CD4-positive, alpha-beta T cell (primary cell): ENCODE results near the gene GRM5. TPM values are rescaled to one million over a fixed set of nuclear protein-coding genes. Genes with fewer than 3 reads are reported as not detected.

Experiments used
- ATAC-seq: fragments of 200-7000 bp; cut with Tn5 transposase; one replicate; pipeline ENCODE4 v1.10.0; 2022; ENCODE audit warnings: mild to moderate bottlenecking; ENCODE audit not compliant: poor library complexity
- CTCF ChIA-PET: fragments of 350-600 bp; sonication (Branson Sonifier 250); formaldehyde crosslinking; loops from one replicate; lab custom pipeline; 2021; ENCODE audit warnings: antibody characterized with exemption, inconsistent platforms; lab: Charles Lee
- POLR2A ChIA-PET: fragments of 350-600 bp; sonication (Branson Sonifier 250); formaldehyde crosslinking; loops from one replicate; lab custom pipeline; 2021; ENCODE audit warnings: antibody characterized with exemption, inconsistent platforms; lab: Charles Lee
- DNase-seq, 14 experiments: peaks; one replicate each; pipeline ENCODE4 v3.0.0-alpha.2; 2013 to 2020; ENCODE audit warnings: mixed read lengths in 2 of 14
- H3K27ac ChIP-seq, 2 donors: one replicate each; pipeline versions ENCODE4 v1.5.1 to v1.7.0; 2013; ENCODE audit warnings: low read length in 2 of 2, low read depth in 1 of 2, mild to moderate bottlenecking in 1 of 2
- H3K27me3 ChIP-seq, 2 experiments: 1 replicate in 1 of 2; 2 replicates in 1 of 2; pipeline versions ENCODE4 v1.6.1 to v1.7.0; 2013; ENCODE audit warnings: low read length in 2 of 2, control low read depth in 1 of 2, mild to moderate bottlenecking in 1 of 2, moderate library complexity in 1 of 2; ENCODE audit not compliant: insufficient read depth in 2 of 2, control insufficient read depth in 1 of 2
- H3K36me3 ChIP-seq: one replicate; pipeline ENCODE4 v1.6.1; 2013; ENCODE audit warnings: low read length, control low read depth; ENCODE audit not compliant: insufficient read depth
- H3K4me1 ChIP-seq: one replicate; pipeline ENCODE4 v1.6.1; 2013; ENCODE audit warnings: low read length, control low read depth; ENCODE audit not compliant: insufficient read depth
- H3K4me3 ChIP-seq: one replicate; pipeline ENCODE4 v1.5.1; 2013; ENCODE audit warnings: mild to moderate bottlenecking, low read length, moderate library complexity
- H3K9me3 ChIP-seq, 2 experiments: 1 replicate in 1 of 2; 2 replicates in 1 of 2; pipeline versions ENCODE4 v1.6.1 to v1.7.0; 2013; ENCODE audit warnings: low read length in 2 of 2, mild to moderate bottlenecking in 2 of 2, control low read depth in 1 of 2, moderate library complexity in 1 of 2; ENCODE audit not compliant: control insufficient read depth in 1 of 2, insufficient read depth in 1 of 2
- H3K27ac Mint-ChIP-seq: one replicate; pipeline ENCODE4 v1.8.0; 2020; ENCODE audit warnings: mixed read lengths
- H3K27me3 Mint-ChIP-seq: one replicate; pipeline ENCODE4 v1.8.0; 2021; ENCODE audit warnings: mixed read lengths
- H3K36me3 Mint-ChIP-seq: one replicate; pipeline ENCODE4 v1.8.0; 2021; ENCODE audit warnings: low read depth, mixed read lengths
- H3K4me1 Mint-ChIP-seq: one replicate; pipeline ENCODE4 v1.8.0; 2021; ENCODE audit warnings: low read depth, mixed read lengths
- H3K4me3 Mint-ChIP-seq: one replicate; pipeline ENCODE4 v1.8.0; 2020; ENCODE audit warnings: mild to moderate bottlenecking, mixed read lengths
- H3K9me3 Mint-ChIP-seq: one replicate; pipeline ENCODE4 v1.8.0; 2020; ENCODE audit warnings: mixed read lengths
- CTCF ChIP-seq: fragments of 200-600 bp; IDR thresholded peaks from one replicate; pipeline ENCODE4 v1.8.0; 2022; ENCODE audit warnings: antibody characterized with exemption, mild to moderate bottlenecking
- intact Hi-C, 2 experiments: fragments of 100-400 bp; cut with DNase I in 1 of 2; cut with micrococcal nuclease in 1 of 2; formaldehyde crosslinking; loops; one replicate each; pipeline versions ENCODE4 v1.15.1 to v1.9.0; 2023 to 2025; cut with DNase I, micrococcal nuclease
- total RNA-seq, 174 experiments: library from RNA in 2 of 174; stranded (reverse) in 2 of 174; gene quantifications; one replicate each; pipeline ENCODE4 v1.2.3 and lab custom pipeline; 2021 to 2026

The GRM5 gene
- total RNA-seq, 2 experiments from 2014 or later: not detected

GRCh38 chr11:88520391-88520790 is 545.4 kb downstream of the GRM5 start:
- no peaks in the 10 kb centered on the region for H3K4me1 Mint-ChIP-seq
- Histone ChIP-seq H3K36me3 (no peaks in the 10 kb centered on the region), H3K4me1 (no peaks in the 10 kb centered on the region), H3K9me3 (no peaks in the 10 kb centered on the region), H3K27ac (no peak overlapping the region), H3K4me3 (no peak overlapping the region), H3K27me3 (no peaks in the 10 kb centered on the region)
- DNase-seq (no peak), ATAC-seq (no peak)
- no peaks in the 10 kb centered on the region for H3K36me3 Mint-ChIP-seq
- ChIA-PET POLR2A (no interaction called here), CTCF (no interaction called here)
- no peaks in the 10 kb centered on the region for H3K9me3 Mint-ChIP-seq
- H3K27ac Mint-ChIP-seq: no peak overlapping the region
- H3K27me3 Mint-ChIP-seq: peaks cover 4% of the 10 kb centered on the region
- H3K4me3 Mint-ChIP-seq: no peak overlapping the region
- intact Hi-C loops: no loop called here
- no peak for TF ChIP-seq CTCF

GRCh38 chr11:88515002-88515401 is 550.8 kb downstream of the GRM5 start:
- no peak overlapping the region for H3K27ac ChIP-seq
- H3K4me3 ChIP-seq: no peak overlapping the region
- peaks cover 48% of the 10 kb centered on the region for H3K27me3 Mint-ChIP-seq
- H3K36me3 ChIP-seq: no peaks in the 10 kb centered on the region
- H3K9me3 Mint-ChIP-seq: no peaks in the 10 kb centered on the region
- no peak overlapping the region for H3K4me3 Mint-ChIP-seq
- no peak for ATAC-seq
- no peak for DNase-seq
- H3K4me1 Mint-ChIP-seq: no peaks in the 10 kb centered on the region
- intact Hi-C loops: no loop called here
- no peaks in the 10 kb centered on the region for H3K9me3 ChIP-seq
- H3K27me3 ChIP-seq: peaks cover 9 to 24% of the 10 kb centered on the region in 2 experiments
- TF ChIP-seq CTCF: no peak
- H3K4me1 ChIP-seq: no peaks in the 10 kb centered on the region
- POLR2A ChIA-PET: no interaction called here
- no peak overlapping the region for H3K27ac Mint-ChIP-seq
- no peaks in the 10 kb centered on the region for H3K36me3 Mint-ChIP-seq
- CTCF ChIA-PET: no interaction called here

DNA sequence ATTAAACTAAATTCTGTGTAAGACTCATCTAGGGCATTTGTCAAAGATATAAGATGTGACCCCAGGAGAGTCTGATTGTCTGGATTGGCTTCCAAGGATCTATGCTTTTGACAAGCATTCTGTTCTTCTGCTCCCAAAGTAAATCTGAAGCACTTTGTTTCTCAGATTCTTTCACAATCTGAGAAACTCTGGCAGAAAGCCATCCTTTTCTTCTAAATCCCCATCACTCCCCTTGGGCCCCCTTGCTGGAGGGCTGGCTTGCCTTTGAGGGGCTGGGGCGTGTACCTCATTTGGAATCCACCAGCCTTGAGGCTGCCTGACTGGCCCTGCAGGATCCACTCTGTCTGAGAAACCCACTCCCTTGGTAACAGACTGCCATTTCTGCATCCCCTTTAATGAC is 554.8 kb downstream of the GRM5 start:
- Mint-ChIP-seq H3K4me3 (no peak overlapping the region), H3K27me3 (peaks cover 77% of the 10 kb centered on the region), H3K36me3 (no peaks in the 10 kb centered on the region), H3K4me1 (peaks cover 15% of the 10 kb centered on the region), H3K9me3 (no peaks in the 10 kb centered on the region), H3K27ac (no peak overlapping the region)
- no peak for TF ChIP-seq CTCF
- ChIA-PET CTCF (no interaction called here), POLR2A (no interaction called here)
- intact Hi-C loops: no loop called here
- DNase-seq (no peak), ATAC-seq (no peak)
- H3K9me3 ChIP-seq: no peaks in the 10 kb centered on the region
- H3K4me3 ChIP-seq: no peak overlapping the region
- H3K4me1 ChIP-seq: peaks cover 8% of the 10 kb centered on the region
- no peak overlapping the region for H3K27ac ChIP-seq
- peaks cover 32 to 51% of the 10 kb centered on the region in 2 experiments for H3K27me3 ChIP-seq
- no peaks in the 10 kb centered on the region for H3K36me3 ChIP-seq
